RWPE1 (cell line): ENCODE measurements around the gene HSPA13.
"Not testable (repeated sequence)": the region's sequence is repeated elsewhere in the genome, so short reads cannot be mapped to it uniquely, and the experiment has no call there.

Source experiments
- CTCF ChIA-PET: fragments of 350-600 bp; sonication (Branson Sonifier 250); formaldehyde crosslinking; extraction: SDS; loops from one replicate; lab custom pipeline; 2021; lab: Yijun Ruan, JAX
- POLR2A ChIA-PET: fragments of 400-600 bp; formaldehyde crosslinking; extraction: SDS; loops from one replicate; lab custom pipeline; 2020; ENCODE audit warnings: antibody characterized with exemption; ENCODE audit not compliant: low non-redundant PET; lab: Yijun Ruan, JAX
- DNase-seq: peaks from one replicate; pipeline ENCODE4 v3.0.0; 2012; ENCODE audit warnings: low spot score
- H3K27ac ChIP-seq: fragments of 450-650 bp; 2 replicates; pipeline ENCODE4 v1.5.1; 2017
- CTCF ChIP-seq: fragments of 450-650 bp; conservative IDR thresholded peaks from 2 replicates; pipeline ENCODE4 v1.5.1; 2017; ENCODE audit warnings: low read depth, mild to moderate bottlenecking

The HSPA13 gene

GRCh38 chr21:14353231-14353630 lies 29.7 kb downstream of the HSPA13 start:
- CTCF ChIA-PET = interaction anchor here (0.6 to 0.8 kb wide), 2 partner anchors 27 to 1127 kb away, joined by 3 to 7 read pairs; no protein-coding TSS in a partner anchor
- POLR2A ChIA-PET = no interaction called here
- no peak for TF ChIP-seq CTCF
- no peak for DNase-seq
- no peak overlapping the region for H3K27ac ChIP-seq

GRCh38 chr21:14327346-14327745 lies 55.6 kb downstream of the HSPA13 start:
- CTCF ChIA-PET, H3K27ac ChIP-seq, DNase-seq, POLR2A ChIA-PET: not testable (repeated sequence)

- DNase-seq = no peak
- CTCF ChIA-PET = no interaction called here
- POLR2A ChIA-PET = no interaction called here
- TF ChIP-seq CTCF = no peak
- H3K27ac ChIP-seq = no peak overlapping the region
These were observed 57.4 kb downstream of the HSPA13 start for GRCh38 chr21:14325595-14325994.
